RCC 7860 (cell line): Measurements from ENCODE around the gene TNFSF11.

Source experiments
- DNase-seq: peaks from one replicate; pipeline ENCODE4 v3.0.0-alpha.2; 2015; ENCODE audit warnings: low spot score
- FAIRE-seq: peaks from 2 replicates; lab custom pipeline; 2012; peaks lifted over from hg19 to GRCh38; lab: Jason Lieb, UNC

TNFSF11 gene, protein sequence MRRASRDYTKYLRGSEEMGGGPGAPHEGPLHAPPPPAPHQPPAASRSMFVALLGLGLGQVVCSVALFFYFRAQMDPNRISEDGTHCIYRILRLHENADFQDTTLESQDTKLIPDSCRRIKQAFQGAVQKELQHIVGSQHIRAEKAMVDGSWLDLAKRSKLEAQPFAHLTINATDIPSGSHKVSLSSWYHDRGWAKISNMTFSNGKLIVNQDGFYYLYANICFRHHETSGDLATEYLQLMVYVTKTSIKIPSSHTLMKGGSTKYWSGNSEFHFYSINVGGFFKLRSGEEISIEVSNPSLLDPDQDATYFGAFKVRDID

GRCh38 chr13:42574011-42574410 is at the start of gene TNFSF11:
TNFSF11 (plus strand) TSS chr13:42574152; CDS start chr13:42574304, 152 bp downstream.
- FAIRE-seq (no peak), DNase-seq (no peak)

DNA sequence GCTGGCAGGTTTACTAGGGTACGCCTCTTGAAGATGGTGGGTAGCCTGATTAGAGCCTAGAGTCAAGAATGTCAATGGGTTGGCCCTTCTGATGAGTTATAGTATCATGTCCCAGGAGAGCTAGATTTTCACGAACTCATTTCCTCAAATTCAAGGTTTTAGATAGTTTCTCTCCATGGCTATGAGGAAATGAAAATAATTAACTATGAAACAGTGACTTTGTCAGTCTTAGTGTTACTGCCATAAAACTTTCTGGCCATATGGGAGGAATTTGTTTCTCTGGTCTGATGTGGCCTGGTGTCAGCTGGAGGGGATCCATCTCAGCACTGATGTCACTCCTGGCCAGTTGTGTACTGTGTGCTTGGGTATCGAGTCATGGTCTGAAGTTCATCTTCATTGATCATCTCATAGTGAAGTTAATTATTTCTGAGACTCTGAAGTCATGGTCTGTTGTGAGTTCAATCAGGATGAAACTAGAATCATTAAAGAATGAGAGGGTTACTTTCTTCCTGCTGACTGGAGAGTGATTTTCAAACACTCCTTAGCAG is 49.4 kb upstream of the TNFSF11 start:
- FAIRE-seq (no peak), DNase-seq (peak; percentile 60)

DNA sequence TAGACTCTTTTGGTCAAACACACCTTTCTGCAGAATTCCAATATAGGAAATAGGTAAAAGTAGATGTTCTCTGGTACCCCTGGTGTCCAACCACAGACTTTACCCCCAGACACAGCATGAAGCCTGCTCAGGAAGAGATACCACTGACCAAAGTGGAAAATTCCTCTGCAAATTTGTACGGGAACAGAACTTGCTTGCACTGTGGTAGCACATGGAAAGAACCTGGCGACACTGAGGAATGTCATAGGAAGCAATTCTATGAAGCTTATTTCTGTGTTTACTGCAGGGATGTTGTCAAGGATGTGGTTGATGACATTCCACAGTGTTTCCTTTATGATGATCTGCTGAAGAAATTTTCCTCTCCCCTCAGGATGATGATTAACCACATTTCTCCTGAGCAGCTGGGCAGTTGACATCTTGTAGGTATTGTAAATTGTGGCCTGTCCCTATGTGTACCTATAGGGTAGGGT is 48.9 kb upstream of the TNFSF11 start:
- peak; percentile 27 for FAIRE-seq
- DNase-seq: peak; percentile 84

DNA sequence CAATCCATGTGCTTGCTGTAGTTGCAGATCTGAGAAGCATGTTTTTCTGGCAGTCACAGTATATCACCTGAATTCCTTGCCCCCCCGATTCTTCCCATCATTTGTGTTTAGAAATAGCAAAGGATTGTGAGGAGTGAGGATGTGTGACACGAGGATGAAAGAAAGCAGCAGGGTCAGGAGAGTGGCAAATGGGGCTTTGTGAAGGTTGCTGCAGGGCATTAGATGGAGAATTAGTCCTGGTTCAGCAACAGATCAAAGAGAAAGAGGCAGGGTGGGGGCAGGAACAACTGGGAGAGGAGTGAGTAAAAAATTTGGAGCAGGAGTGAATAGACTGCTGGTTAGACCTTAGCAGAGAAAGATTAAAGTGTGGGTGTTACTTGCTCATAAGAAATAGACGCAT is 47.7 kb upstream of the TNFSF11 start:
- FAIRE-seq (no peak), DNase-seq (no peak)

DNA sequence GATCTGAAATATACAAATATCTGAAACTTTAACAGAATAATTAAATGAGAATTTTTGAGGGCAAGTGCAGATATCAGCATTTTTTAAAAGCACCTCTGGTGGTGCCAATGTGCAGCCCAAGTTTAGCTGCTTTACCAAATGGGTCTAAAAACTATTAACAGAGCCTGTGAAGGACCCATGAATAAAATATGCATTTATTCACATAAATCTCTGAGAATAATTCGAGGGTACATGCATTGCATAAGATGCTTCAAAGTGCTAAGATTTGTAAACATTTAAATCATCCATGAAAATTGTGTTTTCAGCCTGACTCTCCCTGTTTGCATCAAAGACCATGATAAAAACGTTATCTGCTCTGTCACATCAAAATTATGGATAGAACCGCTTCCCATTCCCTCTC is 47.1 kb upstream of the TNFSF11 start:
- DNase-seq: no peak
- no peak for FAIRE-seq

GRCh38 chr13:42532561-42533335 is 41.2 kb upstream of the TNFSF11 start:
- no peak for FAIRE-seq
- DNase-seq: no peak

DNA sequence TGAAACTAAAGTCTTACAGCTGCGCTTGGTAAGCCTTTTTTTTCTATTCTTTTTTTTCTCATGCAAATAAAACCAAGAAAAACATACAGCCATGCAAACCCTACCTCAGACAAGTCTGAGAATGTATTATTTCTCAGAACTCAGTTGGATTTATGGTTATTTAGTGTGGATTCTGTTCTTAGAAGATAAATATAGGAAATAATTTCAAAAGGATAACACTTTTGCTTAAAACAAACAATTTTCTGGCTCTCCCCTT is 40.7 kb upstream of the TNFSF11 start:
- no peak for FAIRE-seq

DNA sequence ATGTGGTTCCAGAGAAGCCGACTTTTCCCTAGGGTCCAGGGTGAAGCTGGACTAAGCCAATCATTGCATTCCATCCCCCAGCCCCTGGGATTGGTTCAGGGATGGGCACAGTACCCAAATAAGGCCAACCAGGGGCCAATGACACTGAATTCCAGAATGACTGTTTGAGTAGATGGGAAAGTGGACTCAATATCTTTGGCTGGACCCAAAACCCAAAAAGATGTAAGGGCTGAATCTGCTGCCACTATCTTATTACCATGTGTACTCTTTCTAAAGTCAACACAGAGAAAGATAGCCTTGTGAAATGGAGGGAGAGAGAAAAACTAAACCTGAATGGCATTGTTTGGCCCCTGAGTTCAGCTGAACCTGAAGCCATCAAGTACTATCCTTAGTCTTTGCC is 39.2 kb upstream of the TNFSF11 start:
- FAIRE-seq (no peak), DNase-seq (no peak)

More for the DNA sequence above, 40.7 kb upstream of the TNFSF11 start:
- DNase-seq: no peak

DNA sequence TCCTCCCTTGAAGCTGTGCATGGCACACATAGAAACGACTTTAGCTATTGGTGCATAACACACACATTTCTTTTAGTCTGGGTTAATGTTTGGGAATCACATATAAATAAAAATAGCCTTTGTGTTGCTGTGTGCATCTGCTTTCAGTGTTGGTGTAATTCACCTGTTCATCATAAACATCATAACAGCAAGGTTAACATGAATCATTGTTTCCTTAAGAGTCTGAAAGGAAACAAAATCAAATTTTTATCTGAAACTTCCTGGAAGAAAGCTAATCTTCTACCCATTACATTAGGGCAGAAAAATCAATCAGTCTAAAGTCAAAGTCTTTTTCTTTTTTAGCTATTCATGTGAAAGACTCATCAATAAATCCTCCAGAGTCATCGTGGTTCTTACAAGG is 35.0 kb upstream of the TNFSF11 start:
- no peak for DNase-seq
- FAIRE-seq: no peak

DNA sequence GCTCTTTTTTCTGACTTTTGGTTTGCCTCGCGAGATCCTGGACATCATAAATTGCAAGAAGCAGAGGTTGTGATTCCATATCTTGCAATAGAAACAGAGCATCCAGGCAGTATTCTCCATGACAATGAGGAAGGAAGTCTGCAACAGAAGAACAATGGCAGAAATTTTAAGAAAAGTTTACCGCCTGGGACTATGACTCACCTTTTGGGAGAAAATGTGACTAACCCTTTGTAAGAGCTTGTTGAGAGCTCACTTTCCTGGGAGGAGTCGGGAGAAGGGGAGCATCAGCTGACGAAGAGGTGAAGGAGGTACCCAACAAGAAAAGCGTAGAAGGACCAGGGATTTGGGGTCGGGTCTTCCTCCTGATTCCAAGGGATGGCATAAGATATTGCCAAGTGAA is 34.3 kb upstream of the TNFSF11 start:
- FAIRE-seq: no peak
- DNase-seq: no peak

GRCh38 chr13:42543215-42543797 is 30.6 kb upstream of the TNFSF11 start:
- FAIRE-seq (no peak), DNase-seq (no peak)

GRCh38 chr13:42544246-42544926 is 29.6 kb upstream of the TNFSF11 start:
- DNase-seq: no peak
- no peak for FAIRE-seq

- FAIRE-seq: no peak
- no peak for DNase-seq
These were observed 28.1 kb upstream of the TNFSF11 start for GRCh38 chr13:42545842-42546241.

DNA sequence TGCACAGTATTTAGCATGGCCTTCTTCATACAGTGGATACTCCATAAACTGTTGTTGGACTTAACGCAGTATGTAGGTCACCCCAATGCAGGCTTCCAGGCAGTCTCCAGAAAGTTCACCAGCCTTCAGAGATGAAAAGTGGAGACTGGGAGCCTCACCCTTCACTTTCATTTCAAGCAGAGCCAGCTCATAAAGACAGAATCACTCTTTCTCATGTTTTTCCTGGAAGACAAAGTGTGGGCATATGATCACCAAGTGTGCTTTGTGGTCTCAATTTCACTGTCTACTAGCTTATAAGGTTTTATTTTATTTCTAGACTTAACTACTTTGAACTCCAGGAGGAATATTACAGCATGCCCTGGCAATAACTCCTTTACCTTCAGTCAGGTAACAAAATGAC is 26.3 kb upstream of the TNFSF11 start:
- no peak for DNase-seq
- FAIRE-seq: no peak

GRCh38 chr13:42548731-42549551 is 25.0 kb upstream of the TNFSF11 start:
- DNase-seq (no peak), FAIRE-seq (no peak)

- FAIRE-seq (no peak), DNase-seq (no peak)
These were observed 24.4 kb upstream of the TNFSF11 start for GRCh38 chr13:42549552-42549936.

DNA sequence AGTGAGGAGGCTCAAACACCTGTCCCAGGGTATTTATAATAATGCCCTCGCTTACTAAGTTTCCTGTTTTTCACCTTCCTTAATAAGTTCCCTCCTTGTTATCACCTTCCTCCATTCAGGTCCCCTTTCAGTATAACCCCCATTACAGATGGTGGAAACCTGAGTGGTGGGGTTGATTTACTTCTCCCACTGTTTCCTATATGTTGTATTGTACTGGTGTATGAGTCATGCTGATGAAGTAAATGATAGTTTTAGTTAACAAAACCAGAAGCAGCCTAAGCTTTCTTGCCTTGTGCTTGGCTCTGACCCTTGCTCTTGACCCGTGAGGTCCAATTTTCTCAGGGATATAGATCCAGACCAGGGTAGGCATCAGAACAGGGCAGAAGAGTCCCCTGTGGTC is 22.3 kb upstream of the TNFSF11 start:
- no peak for FAIRE-seq
- no peak for DNase-seq

DNA sequence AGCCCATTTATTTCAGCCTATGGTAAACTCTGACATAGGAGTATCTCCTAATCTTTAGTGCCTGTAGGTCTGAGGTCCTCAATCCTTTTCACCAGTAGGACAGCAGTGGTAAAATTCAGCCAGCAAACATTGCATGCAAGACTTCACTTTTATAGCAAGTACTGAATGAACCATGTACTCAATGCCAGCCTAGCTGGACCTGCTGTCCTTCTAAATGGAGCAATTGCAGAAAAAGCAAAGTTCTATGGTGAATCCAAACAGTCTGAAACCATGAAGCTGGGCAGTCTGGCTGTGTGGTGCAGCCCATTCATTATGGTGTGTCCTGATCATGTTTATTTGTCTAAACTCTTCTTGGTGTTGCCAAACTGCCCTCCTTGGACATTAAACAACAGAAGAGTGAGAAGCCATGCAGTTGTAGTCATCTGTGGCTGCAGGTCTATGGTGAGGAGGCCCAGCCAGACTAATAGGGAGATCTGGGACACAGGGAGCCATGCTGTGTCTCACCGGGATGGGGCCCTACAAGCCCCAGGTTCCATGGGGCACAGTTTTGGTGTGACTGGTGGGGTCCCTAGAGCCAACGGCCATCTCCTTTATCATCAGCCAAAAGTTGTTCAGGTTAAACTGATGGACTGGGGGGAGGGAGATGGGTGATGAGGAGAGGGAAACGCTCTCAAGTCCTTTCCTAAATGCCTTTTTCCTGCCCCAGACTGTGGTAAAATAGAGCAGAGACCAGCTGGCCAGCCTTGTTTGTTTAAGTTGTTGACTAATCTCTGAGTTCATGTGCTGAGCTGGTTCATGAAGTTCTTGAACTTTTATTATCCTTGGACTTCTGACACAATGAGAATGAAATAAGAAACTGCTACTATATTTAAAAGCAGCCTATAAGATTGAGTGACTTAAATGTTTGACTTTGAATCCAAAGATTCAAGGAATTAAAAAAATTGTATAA is 20.6 kb upstream of the TNFSF11 start:
- no peak for DNase-seq
- FAIRE-seq: no peak

GRCh38 chr13:42559057-42559456 is 14.9 kb upstream of the TNFSF11 start:
- DNase-seq (no peak), FAIRE-seq (no peak)
